OCI-LY3 (cell line): ENCODE data around the gene CACNG8.

ENCODE experiments used
- EZH2phosphoT487 ChIP-seq: fragments of 200-600 bp; shearing (Covaris generic); IDR thresholded peaks from 2 replicates; pipeline ENCODE4 v1.6.1; 2018; ENCODE audit warnings: antibody characterized with exemption, mixed run types, low read depth
- TF ChIP-seq, protein P1 (sequence below): fragments of 200-600, 300-600 bp; sonication (generic); IDR thresholded peaks from 2 replicates; pipeline ENCODE4 v1.5.1; 2014; ENCODE audit warnings: antibody characterized with exemption, low read length, low read depth

DNA sequence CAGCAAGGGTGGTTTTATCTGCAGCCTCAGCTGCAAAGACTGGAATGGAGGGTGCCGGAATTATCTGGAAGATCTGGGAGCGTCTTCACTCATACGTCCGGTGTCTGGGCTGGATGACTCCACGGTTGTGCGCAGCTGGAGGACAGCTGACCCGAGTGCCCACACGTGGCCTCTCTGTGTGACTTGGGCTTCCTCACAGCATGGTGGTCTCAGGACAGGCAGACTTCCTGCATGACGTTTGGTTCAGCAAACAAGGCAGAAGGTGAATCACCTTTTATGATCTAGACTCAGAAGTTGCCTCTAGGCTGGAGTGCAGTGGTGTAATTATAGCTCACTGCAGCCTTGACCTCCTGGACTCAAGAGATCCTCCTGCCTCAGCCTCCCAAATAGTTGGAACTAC lies 61.9 kb downstream of the CACNG8 start:
- TF ChIP-seq, protein P1, sequence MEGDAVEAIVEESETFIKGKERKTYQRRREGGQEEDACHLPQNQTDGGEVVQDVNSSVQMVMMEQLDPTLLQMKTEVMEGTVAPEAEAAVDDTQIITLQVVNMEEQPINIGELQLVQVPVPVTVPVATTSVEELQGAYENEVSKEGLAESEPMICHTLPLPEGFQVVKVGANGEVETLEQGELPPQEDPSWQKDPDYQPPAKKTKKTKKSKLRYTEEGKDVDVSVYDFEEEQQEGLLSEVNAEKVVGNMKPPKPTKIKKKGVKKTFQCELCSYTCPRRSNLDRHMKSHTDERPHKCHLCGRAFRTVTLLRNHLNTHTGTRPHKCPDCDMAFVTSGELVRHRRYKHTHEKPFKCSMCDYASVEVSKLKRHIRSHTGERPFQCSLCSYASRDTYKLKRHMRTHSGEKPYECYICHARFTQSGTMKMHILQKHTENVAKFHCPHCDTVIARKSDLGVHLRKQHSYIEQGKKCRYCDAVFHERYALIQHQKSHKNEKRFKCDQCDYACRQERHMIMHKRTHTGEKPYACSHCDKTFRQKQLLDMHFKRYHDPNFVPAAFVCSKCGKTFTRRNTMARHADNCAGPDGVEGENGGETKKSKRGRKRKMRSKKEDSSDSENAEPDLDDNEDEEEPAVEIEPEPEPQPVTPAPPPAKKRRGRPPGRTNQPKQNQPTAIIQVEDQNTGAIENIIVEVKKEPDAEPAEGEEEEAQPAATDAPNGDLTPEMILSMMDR: no peak
- no peak for TF ChIP-seq EZH2phosphoT487
